B cell (primary cell): ENCODE measurements around the gene RASGRP2. TPM values are rescaled to one million over a fixed set of nuclear protein-coding genes. Genes with fewer than 3 reads are reported as not detected.

Experiments used
- ATAC-seq: fragments of 200-7000 bp; cut with Tn5 transposase; one replicate; pipeline ENCODE4 v1.10.0; 2021; ENCODE audit warnings: low read depth, mild to moderate bottlenecking, moderate number of reproducible peaks, moderate library complexity
- CTCF ChIA-PET: fragments of 350-600 bp; sonication (Branson Sonifier 250); formaldehyde crosslinking; loops from one replicate; lab custom pipeline; 2021; ENCODE audit warnings: antibody characterized with exemption, inconsistent platforms; lab: Charles Lee
- POLR2A ChIA-PET: fragments of 350-600 bp; sonication (Branson Sonifier 250); formaldehyde crosslinking; loops from one replicate; lab custom pipeline; 2021; ENCODE audit warnings: antibody characterized with exemption; lab: Charles Lee
- DNase-seq: peaks from one replicate; pipeline ENCODE4 v3.0.0; 2013
- H2AFZ ChIP-seq: 2 replicates; pipeline ENCODE4 v1.6.1; 2012; ENCODE audit warnings: mild to moderate bottlenecking, low read depth, low read length; ENCODE audit not compliant: insufficient read depth, poor library complexity, severe bottlenecking
- H3K27ac ChIP-seq, 2 donors: 1 replicate in 1 of 2; 2 replicates in 1 of 2; pipeline ENCODE4 v1.5.1; 2012 to 2013; ENCODE audit warnings: low read length in 2 of 2, mild to moderate bottlenecking in 2 of 2, moderate library complexity in 1 of 2
- H3K27me3 ChIP-seq, 4 experiments: fragments of 200-600 bp in 1 of 4; sonication (generic) in 1 of 4; replicated peaks in 1 of 4; 1 replicate in 2 of 4; 2 replicates in 2 of 4; pipeline versions ENCODE4 v1.6.1 to v1.7.0; 2013 to 2016; ENCODE audit warnings: low read length in 3 of 4, mild to moderate bottlenecking in 2 of 4, mixed read lengths in 1 of 4, moderate library complexity in 1 of 4; ENCODE audit not compliant: insufficient read depth in 4 of 4, control insufficient read depth in 3 of 4; ENCODE audit errors: control extremely low read depth in 1 of 4
- H3K36me3 ChIP-seq, 2 experiments: replicated peaks in 1 of 2; 1 replicate in 1 of 2; 2 replicates in 1 of 2; pipeline versions ENCODE4 v1.6.1 to v1.7.1; 2013; ENCODE audit warnings: low read length in 1 of 2; ENCODE audit not compliant: insufficient read depth in 2 of 2, control insufficient read depth in 1 of 2; ENCODE audit errors: control extremely low read depth in 1 of 2, extremely low read depth in 1 of 2
- H3K4me1 ChIP-seq, 2 donors: fragments of 200-600 bp in 1 of 2; sonication (generic) in 1 of 2; 1 replicate in 1 of 2; 2 replicates in 1 of 2; pipeline versions ENCODE4 v1.5.1 to v1.6.1; 2013 to 2017; ENCODE audit warnings: low read length in 2 of 2; ENCODE audit not compliant: control insufficient read depth in 2 of 2, insufficient read depth in 2 of 2
- H3K4me2 ChIP-seq: replicated peaks from 2 replicates; pipeline ENCODE3; 2012; ENCODE audit warnings: mild to moderate bottlenecking, low read depth, low read length; ENCODE audit not compliant: poor library complexity, severe bottlenecking
- H3K4me3 ChIP-seq, 5 experiments: fragments of 200-600 bp in 1 of 5; sonication (generic) in 1 of 5; 1 replicate in 3 of 5; 2 replicates in 2 of 5; pipeline versions ENCODE4 v1.5.1 to v1.7.0; 2011 to 2016; ENCODE audit warnings: low read length in 4 of 5, mild to moderate bottlenecking in 4 of 5, low read depth in 2 of 5, control low read depth in 1 of 5, moderate library complexity in 1 of 5; ENCODE audit not compliant: insufficient read depth in 1 of 5; ENCODE audit errors: control extremely low read depth in 1 of 5, extremely low read depth in 1 of 5
- H3K79me2 ChIP-seq: fragments of 200-600 bp; sonication (generic); one replicate; pipeline ENCODE4 v1.6.0; 2016; ENCODE audit warnings: low read length; ENCODE audit not compliant: control insufficient read depth, insufficient read depth
- H3K9ac ChIP-seq: fragments of 200-600 bp; sonication (generic); 2 replicates; pipeline ENCODE4 v1.6.1; 2017; ENCODE audit warnings: mild to moderate bottlenecking, low read length, moderate library complexity
- H3K9me3 ChIP-seq, 3 donors: one replicate each; pipeline versions ENCODE4 v1.6.1 to v1.7.1; 2013; ENCODE audit warnings: low read length in 2 of 3; ENCODE audit not compliant: control insufficient read depth in 2 of 3, insufficient read depth in 1 of 3; ENCODE audit errors: control extremely low read depth in 1 of 3
- H4K20me1 ChIP-seq: 2 replicates; pipeline ENCODE4 v1.6.0; 2012; ENCODE audit warnings: mild to moderate bottlenecking, low read length; ENCODE audit not compliant: insufficient read depth, control insufficient read depth, poor library complexity, severe bottlenecking
- H3K27ac Mint-ChIP-seq: one replicate; pipeline ENCODE4 v1.8.0; 2021; ENCODE audit warnings: mixed read lengths
- H3K27me3 Mint-ChIP-seq: one replicate; pipeline ENCODE4 v1.8.0; 2021; ENCODE audit warnings: mixed read lengths
- H3K4me1 Mint-ChIP-seq: one replicate; pipeline ENCODE4 v1.8.0; 2021; ENCODE audit warnings: mixed read lengths
- H3K4me3 Mint-ChIP-seq: one replicate; pipeline ENCODE4 v1.8.0; 2021; ENCODE audit warnings: mixed read lengths
- H3K9me3 Mint-ChIP-seq: one replicate; pipeline ENCODE4 v1.8.0; 2022; ENCODE audit warnings: mixed read lengths; ENCODE audit not compliant: insufficient read depth
- CTCF ChIP-seq: fragments of 200-600 bp; IDR thresholded peaks from one replicate; pipeline ENCODE4 v1.8.0; 2022; ENCODE audit warnings: antibody characterized with exemption, mild to moderate bottlenecking
- EZH2 ChIP-seq: IDR thresholded peaks from 2 replicates; pipeline ENCODE4 v1.6.1; 2012; ENCODE audit warnings: borderline replicate concordance, low read depth, mild to moderate bottlenecking, moderate library complexity, low read length; ENCODE audit not compliant: insufficient read depth, poor library complexity, severe bottlenecking
- WGBS: methylation state at CpG from one replicate; pipeline ENCODE4 v1.1.5; 2013; ENCODE audit warnings: missing lambda C conversion rate; ENCODE audit not compliant: insufficient coverage; 5-methylcytosine and 5-hydroxymethylcytosine counted together
- intact Hi-C: fragments of 100-400 bp; cut with micrococcal nuclease; formaldehyde crosslinking; loops from one replicate; pipeline ENCODE4 v1.10.0; 2022
- polyA plus RNA-seq: library from polyadenylated mRNA; depleted of rRNA; stranded (reverse); fragments of >200 nt; gene quantifications from 2 replicates; pipeline ENCODE4 v1.2.3, GENCODE V29; 2012
- total RNA-seq, 2 donors: library from RNA; stranded (reverse); fragments of 120-200 nt in 1 of 2; gene quantifications; 1 replicate in 1 of 2; 2 replicates in 1 of 2; pipeline versions ENCODE4 v1.2.3 to v1.2.4, GENCODE V29; 2013 to 2022

Gene RASGRP2
- total and polyA plus RNA-seq, 2 donors (not counting 1 experiment from before 2014, with no cell fraction given): 628 to 1,139 TPM

DNA sequence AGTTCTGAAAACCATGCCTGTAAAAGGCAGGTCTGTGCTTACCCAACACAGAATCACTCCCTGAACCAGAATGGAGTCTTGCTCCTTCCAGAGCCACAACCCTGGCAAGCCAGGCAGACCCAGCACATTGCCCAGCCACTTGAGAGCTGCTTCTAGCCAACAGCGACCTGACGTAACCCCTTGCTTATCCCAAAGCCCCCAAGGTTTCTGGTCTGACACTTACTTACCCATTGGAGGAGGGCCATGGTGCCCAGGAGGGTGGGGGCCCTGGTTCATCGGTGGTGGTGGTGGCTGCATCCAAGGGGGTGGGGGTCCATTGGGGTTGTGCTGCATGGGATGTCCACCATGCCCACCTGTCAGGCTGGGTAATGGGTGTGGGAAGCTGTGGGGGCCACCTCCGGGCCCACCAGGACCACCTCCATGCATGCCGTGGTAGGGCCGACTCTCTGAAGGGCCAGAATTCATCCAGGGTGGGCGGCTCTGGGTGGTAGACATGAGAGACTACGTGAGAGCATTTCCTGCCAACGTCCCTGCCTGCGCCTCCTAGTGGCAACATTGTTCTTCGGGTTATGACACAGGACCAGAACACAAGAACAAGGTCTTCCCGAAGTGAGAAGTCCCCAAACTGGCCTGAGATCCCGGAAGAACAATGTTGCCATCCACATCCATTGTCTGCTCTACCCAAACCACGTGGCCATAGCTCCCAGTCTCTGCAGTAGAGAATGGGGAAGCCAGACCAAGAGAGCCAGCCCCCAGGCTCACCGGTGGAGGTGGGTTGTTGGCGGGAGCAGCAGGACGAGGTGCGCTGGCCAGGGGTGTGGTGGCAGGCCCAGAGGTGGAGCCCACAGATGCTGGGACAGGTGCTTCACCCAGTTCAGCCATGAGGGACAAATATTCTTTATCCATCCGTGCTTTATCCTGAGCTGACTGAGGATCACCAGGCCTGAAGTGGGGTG, 23.7 kb upstream of the RASGRP2 start:
- peaks cover 91% of the 10 kb centered on the region for H3K4me1 Mint-ChIP-seq

More for the DNA sequence above, 23.7 kb upstream of the RASGRP2 start:
- no peaks in the 10 kb centered on the region for H3K27me3 Mint-ChIP-seq
- intact Hi-C loops: loop anchor here (1.0 kb wide), 1 partner anchor 24 kb away; no protein-coding TSS in a partner anchor
- H3K9me3 Mint-ChIP-seq: no peaks in the 10 kb centered on the region
- TF ChIP-seq CTCF (peak; percentile 90), EZH2 (no peak)
- ATAC-seq (no peak), DNase-seq (peak; percentile 82)
- Histone ChIP-seq H3K9me3 (no peaks in the 10 kb centered on the region), H3K36me3 (peaks cover 9 to 92% of the 10 kb centered on the region in 2 experiments), H4K20me1 (peaks cover 78% of the 10 kb centered on the region), H3K4me3 (no peak overlapping the region), H3K4me2 (peak overlapping the region; percentile 54), H3K4me1 (peaks cover 85 to 96% of the 10 kb centered on the region in 2 donors), H2AFZ (no peak overlapping the region), H3K27me3 (no peaks in the 10 kb centered on the region), H3K27ac (peak overlapping the region; percentile 64 to 75), H3K9ac (peak overlapping the region; percentile 6), H3K79me2 (peaks cover 56% of the 10 kb centered on the region)
- peak overlapping the region; percentile 92 for H3K27ac Mint-ChIP-seq
- POLR2A ChIA-PET: interaction anchor here (1.2 to 2.5 kb wide), 4 partner anchors 9 to 23 kb away, joined by 3 to 10 read pairs (median 6); partner anchors contain the start of genes RASGRP2 and SF1
- CTCF ChIA-PET: interaction anchor here (0.9 to 12.2 kb wide), 10 partner anchors 9 to 102 kb away, joined by 3 to 280 read pairs (median 4); partner anchors contain the start of genes RASGRP2 and SF1
- peak overlapping the region; percentile 66 for H3K4me3 Mint-ChIP-seq
- WGBS: 51% methylated on average over 15 of the region's 19 CpGs
